Erythroblast (primary cell): ENCODE data around the gene GSC2.

Experiments
- DNase-seq, 2 experiments: peaks; one replicate each; lab custom pipeline; 2025; lab: John Stamatoyannopoulos, UW
- GATA1 ChIP-seq: IDR thresholded peaks from 2 replicates; pipeline ENCODE4 v1.6.1; 2011; ENCODE audit warnings: low read depth, mild to moderate bottlenecking, control low read depth, low read length, moderate library complexity
- POLR2A ChIP-seq: IDR thresholded peaks from 2 replicates; pipeline ENCODE4 v1.6.1; 2011; ENCODE audit warnings: mild to moderate bottlenecking, low read length

GSC2 gene

DNA sequence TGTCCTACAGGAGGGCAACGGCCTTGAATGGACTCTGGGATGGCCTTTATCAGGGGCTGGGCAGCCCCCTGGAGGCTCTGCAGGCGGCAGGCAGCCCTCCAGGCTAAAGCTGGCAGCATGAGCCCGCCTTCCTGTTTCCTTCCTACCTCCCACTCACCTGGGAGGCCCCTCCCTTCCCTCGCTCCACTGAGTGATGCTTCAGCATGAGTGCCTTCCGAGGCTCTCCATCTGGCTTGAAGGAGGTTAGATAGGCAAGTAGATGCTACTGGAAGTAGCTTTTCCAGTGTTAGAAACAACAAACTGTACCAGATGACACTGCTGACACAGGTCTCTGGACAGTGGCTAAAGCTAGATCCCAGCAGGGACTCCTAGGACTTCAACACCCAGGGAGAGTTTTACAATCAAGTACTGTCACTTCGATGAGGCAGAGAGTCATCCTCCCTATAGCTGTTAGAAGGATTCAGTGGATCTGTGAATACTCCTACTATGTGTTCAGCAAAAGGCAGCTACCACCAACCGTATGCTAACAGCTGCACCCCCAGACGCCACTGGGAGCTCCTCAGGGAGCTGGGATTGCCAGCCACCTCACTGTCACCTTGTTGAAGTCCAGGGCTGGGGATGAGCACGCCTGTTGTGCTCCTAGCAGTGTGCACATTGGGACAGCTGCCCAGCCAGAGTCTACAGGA lies 32.5 kb upstream of the GSC2 start:
- no peak for DNase-seq
- TF ChIP-seq GATA1: no peak
- no peak for TF ChIP-seq POLR2A

- TF ChIP-seq POLR2A (no peak), GATA1 (no peak)
- no peak for DNase-seq
Observed at GRCh38 chr22:19181786-19182471, 31.8 kb upstream of the GSC2 start.

DNA sequence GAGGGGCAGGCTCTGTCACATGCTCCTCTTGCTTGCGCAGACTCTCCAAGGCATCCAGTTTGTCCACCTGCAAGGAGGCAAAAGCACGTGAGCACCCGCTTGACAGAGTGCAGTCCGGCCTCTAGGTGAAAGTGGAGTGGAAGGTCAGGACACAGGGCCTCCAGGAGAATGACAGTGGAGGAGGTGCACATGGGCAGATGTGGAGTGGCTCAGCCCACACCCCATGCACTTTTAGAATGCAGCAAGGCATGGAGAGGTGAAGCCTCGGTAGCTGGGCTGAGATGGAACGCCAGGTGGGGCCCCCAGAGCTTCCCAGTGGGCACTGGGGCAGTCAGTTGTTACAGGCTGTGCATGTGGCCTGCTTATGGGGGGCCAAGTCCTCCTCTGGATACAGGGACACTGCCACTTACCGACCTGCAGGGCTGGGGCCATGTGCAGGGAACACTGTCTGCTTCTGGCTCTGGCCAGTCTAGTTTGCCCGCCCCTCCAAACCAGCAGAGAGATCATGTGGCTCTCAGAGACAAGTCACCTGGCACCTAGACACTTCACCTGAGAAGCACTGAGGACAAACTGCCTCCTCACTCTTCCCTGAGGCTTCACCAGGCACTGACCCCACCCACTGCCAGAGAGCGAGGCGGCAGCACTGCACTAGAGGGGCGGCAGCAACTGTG lies 30.8 kb upstream of the GSC2 start:
- DNase-seq: no peak
- TF ChIP-seq POLR2A (no peak), GATA1 (no peak)

DNA sequence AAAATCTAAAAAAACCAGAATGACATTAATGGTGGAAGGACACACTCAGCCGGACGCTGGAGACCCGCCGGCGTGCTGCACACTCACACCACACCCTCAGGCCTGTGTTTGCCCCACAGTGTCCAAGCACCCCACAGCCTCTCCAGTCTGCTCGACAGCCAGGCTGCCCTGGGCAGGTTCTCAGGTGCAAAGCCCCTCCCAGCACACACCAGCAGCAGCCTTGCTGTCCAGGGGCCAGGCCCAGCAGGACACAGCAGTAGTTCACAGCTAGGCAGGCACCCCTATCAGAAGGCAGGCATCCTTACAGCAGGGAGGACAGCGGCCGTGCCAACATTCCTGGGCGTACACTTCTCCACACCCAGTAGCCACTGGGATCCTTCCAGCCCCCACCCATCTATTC lies 30.1 kb upstream of the GSC2 start:
- TF ChIP-seq POLR2A (no peak), GATA1 (no peak)
- no peak for DNase-seq

GRCh38 chr22:19179497-19180048 lies 29.5 kb upstream of the GSC2 start:
- no peak for TF ChIP-seq POLR2A
- no peak for TF ChIP-seq GATA1
- DNase-seq: peak; percentile 84 to 85

- peak; percentile 88 to 93 for DNase-seq
- TF ChIP-seq POLR2A: peak; percentile 43
- TF ChIP-seq GATA1: no peak
Observed at GRCh38 chr22:19178657-19179496, 28.8 kb upstream of the GSC2 start, which contains the start of gene SLC25A1. TSS of gene SLC25A1 (minus strand) at chr22:19178736. CDS start at chr22:19178673, 63 bp downstream.

DNA sequence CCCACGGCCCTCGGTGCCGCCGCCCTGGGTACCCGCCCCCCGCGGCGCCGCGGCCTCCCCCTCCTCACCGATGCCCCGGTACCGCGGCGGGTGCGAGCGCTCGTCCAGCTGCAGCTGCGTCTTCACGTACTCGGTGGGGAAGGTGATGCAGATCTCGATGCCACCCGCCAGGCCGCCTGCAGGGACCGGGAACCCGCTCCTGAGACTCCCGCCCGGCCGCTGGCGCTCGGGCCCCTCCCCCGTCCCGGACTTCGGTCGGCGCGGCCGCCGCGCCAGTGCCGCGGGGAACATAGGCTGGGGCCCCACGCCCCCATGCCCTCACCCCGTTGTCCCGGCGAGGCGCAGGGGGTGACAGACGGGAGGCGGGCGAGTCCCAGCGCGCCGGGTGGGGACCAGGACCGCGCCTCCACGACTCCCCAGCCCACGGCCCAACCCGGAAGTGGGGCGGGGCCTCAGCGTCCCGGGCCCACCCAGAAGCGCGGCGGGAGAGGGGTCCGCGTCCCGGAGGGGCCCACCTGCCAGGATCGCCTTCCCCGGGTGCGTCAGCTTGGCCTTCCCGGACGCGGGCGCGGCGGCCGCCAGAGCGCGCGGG lies 28.1 kb upstream of the GSC2 start:
- TF ChIP-seq GATA1 (no peak), POLR2A (no peak)
- DNase-seq: peak; percentile 77 to 83

- no peak for TF ChIP-seq POLR2A
- TF ChIP-seq GATA1: no peak
- no peak for DNase-seq
Observed at GRCh38 chr22:19177164-19178064, 27.3 kb upstream of the GSC2 start.

DNA sequence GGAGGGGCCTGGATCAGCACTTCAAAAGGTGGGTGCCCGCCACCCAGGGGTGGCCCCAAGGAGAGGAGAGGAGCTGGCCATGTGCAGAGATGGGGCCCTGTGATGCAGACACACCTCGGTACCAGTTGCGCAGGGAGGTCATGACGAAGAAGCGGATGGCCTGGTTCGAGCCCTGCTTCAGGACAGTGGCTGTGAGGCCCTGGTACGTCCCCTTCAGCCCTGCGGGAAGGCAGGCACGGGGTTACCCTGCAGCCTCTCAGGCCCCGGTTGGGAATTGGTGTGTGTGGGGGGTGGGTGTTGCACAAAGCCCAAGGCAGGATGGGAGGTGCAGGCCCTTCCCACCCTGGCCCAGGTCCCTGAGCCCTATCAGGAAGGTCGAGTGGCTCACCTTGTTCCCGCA lies 26.6 kb upstream of the GSC2 start:
- DNase-seq: no peak
- TF ChIP-seq GATA1 (no peak), POLR2A (no peak)

- no peak for TF ChIP-seq GATA1
- TF ChIP-seq POLR2A: peak; percentile 5
- no peak for DNase-seq
Observed at GRCh38 chr22:19176175-19176643, 26.1 kb upstream of the GSC2 start.

GRCh38 chr22:19175602-19176174 lies 25.6 kb upstream of the GSC2 start:
- no peak for TF ChIP-seq POLR2A
- TF ChIP-seq GATA1: no peak
- no peak for DNase-seq
